ENCODE measurements around the gene SLC9C2.
"Not testable (repeated sequence)": the region's sequence is repeated elsewhere in the genome, so short reads cannot be mapped to it uniquely, and the experiment has no call there.

SLC9C2 gene

DNA sequence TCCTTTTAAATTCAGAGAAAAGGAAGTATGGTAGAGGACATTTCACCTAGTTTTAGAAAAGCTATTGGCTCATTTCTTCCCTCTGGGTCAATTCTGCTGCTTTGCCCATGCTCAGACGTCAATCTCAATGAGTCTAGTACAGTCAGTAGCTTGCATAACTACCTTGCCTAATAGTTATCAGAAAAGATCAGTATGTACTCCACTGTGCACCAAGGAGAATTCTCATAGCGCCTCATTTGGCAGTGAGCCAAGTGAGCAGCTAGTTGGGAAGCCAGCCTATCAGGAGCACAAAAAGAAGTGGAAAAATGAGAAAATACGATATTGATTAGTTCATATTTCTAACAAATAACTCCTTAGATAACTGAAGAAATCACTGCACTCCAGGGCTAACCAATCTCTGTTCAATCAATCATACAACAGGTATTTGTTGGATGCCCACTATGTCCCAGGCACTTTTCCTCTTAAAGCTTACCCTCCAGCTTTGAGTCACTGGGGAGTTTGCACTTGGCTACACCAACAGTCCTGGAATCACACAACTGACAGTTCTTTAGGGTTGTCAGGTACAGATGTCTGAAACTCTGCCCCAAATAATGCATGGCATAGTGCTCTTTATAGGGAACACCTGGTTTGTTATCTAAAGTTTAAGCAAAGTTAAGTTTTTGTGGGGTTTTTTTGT is 75.6 kb downstream of the SLC9C2 start:
- no peak for DNase-seq

DNA sequence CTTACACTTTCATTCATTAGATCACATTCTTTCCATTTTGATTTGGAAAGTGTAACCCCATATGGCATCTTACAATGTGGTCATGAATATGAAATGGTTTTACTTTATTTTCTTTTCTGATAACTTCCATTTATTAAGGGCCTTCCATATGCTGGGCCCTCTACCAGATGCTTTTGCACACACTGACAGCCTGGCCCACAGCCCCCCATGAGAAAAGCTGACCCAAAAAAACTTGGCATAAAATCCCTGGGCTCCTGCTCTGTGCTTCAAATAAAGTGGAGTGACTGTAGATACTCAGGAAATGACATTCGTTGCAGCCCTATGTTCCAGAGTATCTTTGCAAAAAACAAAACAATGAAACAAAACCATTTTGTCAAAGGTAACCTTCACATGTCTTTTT is 76.9 kb downstream of the SLC9C2 start:
- no peak for DNase-seq

DNA sequence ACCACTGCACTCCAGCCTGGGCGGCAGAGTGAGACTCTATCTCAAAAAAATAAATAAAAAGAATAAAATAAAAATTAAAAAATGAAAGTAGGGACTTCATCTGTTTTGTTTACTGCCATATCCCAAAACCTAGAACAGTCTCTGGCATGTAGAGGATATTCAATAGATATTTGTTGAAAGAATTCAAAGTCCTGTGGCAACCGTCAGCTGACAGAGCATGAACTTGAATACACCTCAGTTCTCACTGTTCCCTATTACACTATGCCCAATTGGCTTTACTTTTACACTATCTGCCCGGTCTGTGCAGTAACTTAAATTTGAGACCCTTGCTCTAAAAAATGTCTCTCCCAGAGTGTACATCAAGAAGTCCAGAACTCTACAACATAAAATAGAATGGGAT is 79.5 kb downstream of the SLC9C2 start:
- DNase-seq, result no peak

DNA sequence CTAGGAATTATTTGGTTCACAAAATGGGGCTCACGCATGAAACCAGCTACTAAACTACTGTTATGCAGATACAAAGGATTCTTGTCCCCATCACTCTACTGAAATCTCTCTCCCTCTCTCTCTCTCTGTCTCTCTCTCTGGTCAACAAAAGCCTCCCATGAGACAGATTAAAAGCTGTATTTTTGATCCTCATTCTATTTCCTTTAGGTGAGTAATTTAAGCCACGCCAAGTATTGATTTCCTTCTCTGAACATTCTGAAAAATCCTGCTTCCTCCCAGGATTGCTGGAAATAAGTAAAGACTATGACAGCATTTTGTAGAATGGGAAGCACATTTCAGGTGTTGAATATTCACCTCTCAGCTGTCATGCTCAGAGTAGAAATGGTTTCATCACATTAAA is 82.1 kb downstream of the SLC9C2 start:
- no peak for DNase-seq

DNA sequence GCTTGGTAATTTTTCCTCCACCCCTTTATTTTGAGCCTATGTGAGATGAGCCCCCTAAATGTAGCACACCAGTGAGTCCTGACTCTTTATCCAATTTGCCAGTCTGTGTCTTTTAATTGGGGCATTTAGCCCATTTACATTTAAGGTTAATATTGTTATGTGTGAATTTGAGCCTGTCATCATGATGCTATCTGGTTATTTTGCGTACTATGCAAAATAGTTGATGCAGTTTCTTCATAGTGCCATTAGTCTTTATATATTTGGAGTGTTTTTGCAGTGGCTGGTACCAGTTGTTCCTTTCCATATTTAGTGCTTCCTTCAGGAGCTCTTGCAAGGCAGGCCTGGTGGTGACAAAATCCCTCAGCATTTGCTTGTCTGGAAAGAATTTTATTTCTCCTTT is 88.4 kb downstream of the SLC9C2 start:
- not testable (repeated sequence) for DNase-seq

DNA sequence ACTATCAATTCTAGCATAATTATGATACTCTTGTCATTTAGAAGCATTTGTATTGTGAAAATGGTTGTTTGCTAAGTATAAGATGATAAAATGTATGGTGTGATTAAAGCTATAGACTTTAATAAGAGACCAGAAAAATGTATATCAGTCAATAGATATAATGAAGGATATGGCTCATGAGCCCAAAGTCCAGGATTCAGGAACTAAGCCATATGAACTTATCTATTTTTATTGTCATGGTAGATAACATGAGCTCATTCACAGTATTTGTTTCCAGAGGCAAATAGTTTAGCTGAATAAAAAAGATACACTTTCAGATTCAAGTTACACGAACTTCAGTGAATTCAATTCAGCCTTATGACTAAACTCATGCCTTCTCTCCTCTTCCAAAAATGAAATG is 93.1 kb downstream of the SLC9C2 start:
- no peak for DNase-seq

DNA sequence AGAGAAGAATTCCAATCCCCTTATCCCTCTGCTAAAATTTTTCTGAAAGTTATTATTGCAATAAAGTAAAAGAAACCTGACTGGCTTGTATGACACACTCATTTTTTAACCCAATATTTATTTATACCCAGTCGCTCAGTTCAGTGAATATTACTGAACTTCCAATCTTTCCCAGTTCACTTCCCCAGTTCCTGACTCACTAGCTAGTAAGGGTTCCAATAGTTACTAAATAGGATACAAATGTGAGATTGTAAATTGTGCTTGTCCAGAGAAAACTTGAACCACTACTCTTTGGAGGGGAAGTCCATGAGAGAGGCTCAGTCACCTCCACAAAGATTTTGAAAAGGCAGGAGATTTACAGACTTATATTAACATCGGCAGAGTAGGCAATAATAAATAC is 94.3 kb downstream of the SLC9C2 start:
- no peak for DNase-seq

DNA sequence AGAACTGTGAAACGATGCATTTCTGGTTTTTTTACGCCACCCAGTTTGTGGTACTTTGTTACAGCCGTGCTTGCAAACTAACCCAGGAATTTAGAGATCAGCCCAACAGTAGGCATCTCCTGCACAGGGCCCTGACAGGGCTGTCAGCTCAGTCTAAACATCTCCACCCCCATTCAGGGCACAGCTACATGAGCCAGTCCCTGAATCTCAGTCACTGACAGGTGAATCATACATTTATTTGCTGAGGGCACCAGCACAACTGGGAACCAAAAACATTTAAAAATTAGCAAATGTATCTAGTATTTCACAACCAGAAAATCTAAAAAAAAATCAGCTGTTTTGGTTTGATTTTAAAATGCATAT is 95.0 kb downstream of the SLC9C2 start:
- no peak for DNase-seq

DNA sequence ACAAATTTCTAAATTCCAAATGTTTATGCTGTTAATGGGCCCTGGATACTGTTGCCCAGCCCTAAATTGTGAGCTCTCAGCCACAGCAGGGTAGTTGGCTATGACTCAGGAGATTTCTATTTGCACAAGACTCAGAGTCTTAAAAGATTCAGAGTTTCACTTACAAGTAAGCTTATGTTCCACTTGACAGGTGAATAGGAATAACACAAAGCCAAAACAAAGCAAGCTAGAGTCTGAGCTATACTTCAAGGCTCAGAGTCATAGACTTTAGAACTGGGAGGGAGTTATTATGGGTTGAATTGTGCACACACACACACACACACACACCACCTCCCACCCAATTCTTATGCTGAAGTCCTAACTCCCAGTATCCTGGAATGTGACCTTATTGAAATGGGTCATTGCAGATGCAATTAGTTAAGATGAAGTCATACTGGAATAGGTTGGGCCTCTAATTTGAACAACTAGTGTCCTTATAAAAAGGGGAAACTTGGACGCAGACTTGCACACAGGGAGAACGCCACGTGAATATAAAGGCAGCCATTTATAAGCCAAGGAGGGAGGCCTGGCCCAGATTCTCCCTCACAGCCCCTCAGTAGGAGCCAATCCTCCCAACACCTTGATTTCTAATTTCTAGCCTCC is 95.5 kb downstream of the SLC9C2 start:
- DNase-seq, result no peak

DNA sequence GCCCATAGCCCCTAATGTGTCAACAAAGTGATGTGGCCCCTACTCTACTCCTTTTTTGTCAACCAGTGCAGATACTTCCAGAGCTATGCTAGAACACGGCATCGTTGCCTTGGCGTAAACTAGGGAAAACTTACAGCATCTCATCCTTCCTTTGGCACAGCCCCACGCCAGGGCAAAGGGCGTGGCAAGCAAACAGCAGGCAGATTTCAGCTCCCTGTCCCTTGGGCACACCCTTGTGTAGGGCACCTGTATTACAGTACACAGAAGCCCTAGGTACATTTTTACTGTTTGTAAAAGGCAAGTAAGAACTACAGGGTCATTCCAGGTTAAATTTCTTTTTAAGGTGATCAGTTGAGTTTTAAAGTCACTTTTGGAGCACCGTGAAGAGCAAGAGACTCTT is 96.4 kb downstream of the SLC9C2 start:
- DNase-seq, result no peak

DNA sequence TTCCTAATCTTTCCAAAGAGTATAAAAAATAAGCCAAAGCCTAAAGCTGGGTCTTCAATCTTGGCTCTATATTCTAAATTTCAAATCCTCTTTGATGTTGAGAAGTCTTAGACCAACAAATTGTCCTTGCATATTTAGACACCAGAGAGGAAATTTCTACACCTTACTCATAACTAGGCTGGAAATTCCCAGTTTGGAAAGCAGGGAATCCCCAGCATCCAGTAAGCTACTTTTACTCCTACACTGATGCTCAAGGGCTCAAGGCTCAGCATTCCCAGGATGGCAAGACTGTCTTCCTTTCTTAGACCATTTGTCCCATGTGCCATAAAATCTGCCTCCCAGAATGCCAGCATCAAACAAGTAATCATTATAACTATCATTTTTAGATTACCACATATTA is 97.5 kb downstream of the SLC9C2 start:
- no peak for DNase-seq

DNA sequence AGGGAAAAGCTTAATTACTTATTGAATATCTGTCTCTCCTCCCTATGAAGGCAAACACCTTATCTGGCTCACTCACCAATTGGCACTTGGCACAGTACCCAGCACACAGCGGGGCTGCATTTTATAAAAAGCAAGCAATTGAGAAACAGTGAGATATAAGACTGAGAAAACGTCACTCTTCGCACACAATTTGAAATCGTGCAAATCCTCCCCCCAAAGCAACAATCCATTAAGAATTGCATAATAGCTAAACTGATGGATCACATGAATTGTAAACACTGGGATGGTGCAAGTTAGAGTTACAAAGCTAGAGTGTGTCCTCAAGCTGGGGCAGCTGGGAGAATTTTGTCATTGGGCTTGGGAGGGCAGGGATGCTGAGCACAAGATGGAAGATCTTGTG is 98.6 kb downstream of the SLC9C2 start:
- no peak for DNase-seq

DNA sequence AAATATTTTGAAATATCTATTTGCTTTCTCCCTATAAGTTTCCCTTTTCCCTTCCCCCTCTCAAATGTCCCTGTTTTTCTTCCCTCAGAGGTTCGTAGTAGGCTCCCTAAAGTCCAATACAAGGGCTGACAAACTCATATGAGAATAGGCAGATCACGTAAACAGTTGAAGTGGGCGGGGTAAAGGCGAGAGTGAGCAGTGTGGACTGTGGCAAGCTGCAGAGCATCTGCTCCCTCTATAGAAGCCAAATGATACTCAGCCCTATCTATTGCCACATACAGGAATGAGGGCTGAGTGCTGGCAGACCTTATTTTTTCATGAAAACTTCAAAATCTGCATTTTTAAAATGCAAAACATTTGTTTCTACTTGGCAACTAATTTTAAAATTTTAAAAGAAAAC is 99.5 kb downstream of the SLC9C2 start:
- DNase-seq, result no peak

DNA sequence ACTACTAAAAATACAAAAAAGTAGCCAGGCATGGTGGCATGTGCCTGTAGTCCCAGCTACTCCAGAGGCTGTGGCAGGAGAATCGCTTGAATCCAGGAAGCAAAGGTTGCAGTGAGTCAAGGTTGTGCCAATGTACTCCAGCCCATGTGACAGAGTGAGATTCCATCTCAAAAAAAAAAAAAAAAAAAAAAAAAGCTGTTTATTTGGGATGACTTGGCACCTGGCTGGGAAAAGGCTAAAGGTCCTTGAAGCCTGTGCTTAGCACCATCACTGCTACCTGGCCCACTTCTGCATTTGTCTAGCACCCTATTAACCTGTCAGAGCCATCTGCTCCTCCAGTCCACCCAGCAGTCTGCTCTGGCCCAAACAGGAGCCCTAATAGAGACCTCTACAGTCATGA is 100.8 kb downstream of the SLC9C2 start:
- DNase-seq, result no peak

DNA sequence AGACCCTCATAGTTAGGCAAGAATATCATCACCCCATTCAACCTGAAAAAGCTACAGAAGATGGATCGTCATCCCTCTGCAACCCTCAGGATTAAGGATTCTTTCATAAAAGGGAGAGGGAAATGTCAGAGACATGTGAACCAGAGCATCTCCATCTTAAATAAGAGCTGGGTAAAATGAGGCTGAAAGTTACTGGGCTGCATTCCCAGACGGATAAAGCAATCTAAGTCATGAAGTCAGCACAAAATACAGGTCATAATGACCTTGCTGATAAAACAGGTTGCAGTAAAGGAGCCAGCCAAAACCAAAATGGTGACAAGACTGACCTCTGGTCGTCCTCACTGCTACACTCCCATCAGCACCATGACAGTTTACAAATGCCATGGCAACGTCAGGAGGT is 103.1 kb downstream of the SLC9C2 start:
- no peak for DNase-seq

DNA sequence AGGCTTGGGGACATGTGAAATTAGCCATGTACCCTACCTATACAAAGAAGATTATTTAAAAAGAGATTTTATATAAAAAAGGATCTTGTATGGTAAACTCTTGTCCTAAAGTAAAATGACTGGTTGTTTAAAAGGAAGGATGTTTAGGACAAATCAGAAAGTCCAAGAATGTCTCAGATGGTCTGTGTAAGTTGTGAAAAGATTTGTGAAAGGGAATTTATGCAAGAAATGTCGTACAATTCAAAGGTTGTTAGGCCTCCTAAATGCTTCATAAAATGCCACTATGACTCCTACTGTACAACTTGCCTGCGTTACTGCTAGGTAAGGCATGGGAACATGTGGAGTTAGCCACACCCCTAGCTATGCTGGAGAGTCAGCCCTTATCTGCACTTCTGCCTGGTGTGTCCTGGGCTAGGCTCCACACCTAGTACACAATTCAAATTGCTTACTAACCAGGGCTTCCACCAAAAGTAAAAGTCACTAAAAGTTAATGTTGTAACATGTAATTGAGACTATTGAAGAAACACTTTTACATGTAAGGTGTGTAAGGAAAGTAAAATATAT is 106.0 kb downstream of the SLC9C2 start:
- DNase-seq, result no peak

DNA sequence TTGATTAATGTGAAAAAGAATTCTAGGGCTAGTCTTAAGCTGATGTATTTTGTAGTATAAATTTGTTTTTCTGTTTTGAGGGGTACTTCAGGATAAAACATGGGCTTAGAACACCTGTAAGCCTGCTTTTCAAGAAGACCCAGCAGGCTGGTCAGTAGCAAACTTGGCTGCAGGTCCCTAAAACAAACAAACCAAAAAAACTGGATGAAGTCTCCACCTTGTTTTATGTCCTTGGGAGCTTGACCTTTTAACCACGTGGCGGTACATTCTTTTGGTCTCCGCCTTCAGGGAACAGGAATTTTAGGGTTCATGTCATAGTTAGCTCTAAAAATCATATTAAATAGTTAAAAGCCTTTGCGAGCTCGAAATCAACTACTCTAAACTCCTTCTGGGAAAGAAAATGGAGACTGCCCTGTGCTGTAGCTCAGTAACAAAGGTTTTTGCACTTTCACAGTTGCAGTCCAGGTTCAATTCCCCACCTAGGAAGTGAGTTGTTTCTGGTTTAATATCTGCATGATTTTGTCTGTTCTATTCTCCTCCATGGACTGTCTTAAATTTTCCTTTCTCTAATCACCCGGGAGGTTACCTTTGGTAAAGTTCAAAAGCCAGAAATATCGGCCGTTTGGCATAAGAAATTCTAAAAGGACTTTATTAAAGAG is 107.1 kb downstream of the SLC9C2 start:
- no peak for DNase-seq

DNA sequence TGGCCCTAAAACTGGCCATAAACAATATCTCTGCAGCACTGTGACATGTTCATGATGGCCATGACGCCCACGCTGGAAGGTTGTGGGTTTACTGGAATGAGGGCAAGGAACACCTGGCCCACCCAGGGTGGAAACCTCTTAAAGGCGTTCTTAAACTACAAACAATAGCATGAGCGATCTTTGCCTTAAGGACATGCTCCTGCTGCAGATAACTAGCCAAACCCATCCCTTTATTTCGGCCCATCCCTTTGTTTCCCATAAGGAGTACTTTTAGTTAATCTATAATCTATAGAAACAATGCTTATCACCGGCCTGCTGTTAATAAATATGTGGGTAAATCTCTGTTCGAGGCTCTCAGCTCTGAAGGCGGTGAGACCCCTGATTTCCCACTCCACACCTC is 109.7 kb downstream of the SLC9C2 start:
- DNase-seq, result not testable (repeated sequence)

DNA sequence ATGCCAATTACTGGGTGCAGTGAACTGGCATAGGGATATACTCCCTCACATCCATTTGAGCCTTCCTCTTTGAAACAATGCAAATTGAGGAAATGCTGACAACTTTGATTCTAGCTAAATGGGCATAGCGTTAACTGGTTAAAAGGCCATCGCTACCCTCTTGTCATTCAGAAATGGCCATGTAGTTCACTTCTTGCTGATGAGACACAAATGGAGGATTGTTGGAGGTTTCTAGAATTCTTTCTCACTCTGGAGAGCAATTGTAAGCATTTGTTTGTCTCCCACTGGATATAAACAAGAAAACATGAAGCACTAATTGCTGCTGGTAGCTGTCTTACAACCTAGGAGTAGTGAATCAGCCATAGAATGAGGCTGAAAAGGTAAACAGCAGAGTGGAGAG is 111.4 kb downstream of the SLC9C2 start:
- DNase-seq, result no peak

DNA sequence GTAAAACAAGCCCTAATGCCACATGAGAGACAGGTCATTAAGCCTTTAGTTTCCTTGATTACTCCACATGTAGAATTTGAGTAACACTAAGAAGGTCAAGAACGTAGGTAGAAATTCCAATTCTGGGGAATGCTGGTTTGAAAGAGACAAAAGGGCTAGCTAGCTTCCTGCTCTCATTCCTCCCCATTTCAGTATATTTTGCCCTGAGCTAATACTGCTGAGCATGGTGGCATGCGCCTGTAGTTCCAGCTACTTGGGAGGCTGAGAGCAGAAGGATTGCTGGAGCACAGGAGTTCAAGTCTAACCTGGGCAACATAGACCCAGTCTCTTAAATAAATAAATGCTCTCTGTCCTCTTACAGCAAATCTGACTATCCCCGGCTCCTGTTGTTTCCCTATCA is 112.9 kb downstream of the SLC9C2 start:
- DNase-seq, result no peak

DNA sequence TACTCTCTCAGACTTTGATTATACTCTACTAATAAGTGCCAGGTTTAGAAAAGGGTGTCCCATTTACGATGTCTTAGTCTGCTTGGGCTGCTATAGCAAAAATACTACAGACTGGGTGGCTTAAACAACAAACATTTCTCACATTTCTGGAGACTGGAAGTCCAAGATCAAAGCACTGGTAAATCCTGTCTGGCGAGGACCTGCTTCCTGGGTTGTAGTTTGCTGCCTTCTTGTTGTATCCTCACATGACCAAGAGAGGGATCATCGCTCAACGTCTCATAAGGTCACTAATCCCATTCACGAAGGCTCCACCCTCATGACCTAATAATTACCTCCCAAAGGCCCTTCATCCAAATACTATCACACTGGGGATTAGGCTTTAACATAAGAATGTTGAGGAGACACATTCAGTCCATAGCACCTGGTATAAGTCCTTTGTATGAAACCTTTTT is 113.7 kb downstream of the SLC9C2 start:
- no peak for DNase-seq

DNA sequence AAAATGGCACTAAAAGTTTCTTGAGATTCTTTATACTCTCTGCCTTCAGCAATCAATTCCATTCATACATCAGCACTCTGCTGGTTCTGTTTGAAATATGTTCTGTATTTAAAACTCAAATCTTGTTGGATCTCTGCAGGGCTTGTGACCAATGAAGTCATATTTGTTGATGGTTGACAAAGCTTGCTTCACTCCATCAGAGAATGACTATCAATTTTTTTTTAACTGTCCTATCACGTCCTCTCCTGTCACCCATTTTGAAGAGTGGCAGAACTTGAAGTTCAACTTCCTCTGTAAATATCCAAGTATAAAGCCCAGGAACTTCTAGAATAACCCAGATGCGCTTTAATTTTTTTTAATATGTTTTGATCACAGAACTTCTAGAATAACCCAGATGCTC is 114.9 kb downstream of the SLC9C2 start:
- DNase-seq, result no peak

DNA sequence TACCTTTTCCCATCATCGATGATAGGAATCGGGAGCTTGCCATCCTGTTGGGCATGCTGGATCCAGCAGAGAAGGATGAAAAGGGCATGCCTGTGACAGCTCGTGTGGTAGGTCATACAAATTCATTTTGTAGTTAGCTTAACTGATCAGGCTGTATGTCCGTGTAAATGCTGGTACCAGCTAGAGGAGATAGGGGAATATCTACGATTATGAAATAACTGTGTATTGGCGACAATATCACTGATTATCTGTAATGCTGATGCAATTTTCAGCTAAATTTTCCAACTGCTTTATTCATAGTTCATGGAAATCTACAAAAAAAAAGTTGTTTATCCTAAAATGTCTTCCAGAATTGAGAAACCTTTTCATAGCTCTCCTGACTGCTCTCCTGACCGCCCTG is 117.5 kb downstream of the SLC9C2 start:
- DNase-seq, result no peak

DNA sequence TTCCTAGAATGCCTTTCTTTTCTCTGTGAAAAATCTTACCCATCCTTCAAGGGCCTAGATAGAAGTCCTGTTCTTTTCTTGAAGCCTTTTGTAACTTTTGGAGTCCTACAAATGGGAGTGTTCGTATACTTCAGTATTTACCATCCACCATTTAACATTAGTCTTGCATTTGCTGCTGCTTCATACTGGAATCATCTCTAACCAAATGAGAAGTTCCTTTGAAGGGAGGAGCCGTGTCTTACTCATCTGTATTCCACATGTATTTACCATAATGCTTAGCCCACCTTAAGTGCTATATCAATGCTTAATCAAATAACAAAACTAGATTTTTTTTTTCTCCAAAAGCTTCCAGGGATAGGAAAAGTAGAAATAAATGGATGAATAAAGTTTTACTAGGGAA is 118.6 kb downstream of the SLC9C2 start:
- DNase-seq, result no peak
